HepG2 (cell line): ENCODE measurements around the gene METTL13. TPM values are rescaled to one million over a fixed set of nuclear protein-coding genes. Genes with fewer than 3 reads are reported as not detected.
A peak's percentile ranks its signal among the peaks of the same experiment; 100 is the strongest.

Experiments used
- ATAC-seq: fragments of 200-7000 bp; cut with Tn5 transposase; 3 replicates; pipeline ENCODE4 v1.9.1; 2020; ENCODE audit warnings: mild to moderate bottlenecking, moderate library complexity
- BruUV-seq: library from RNA; stranded (reverse); fragments of 400-500 nt; replicated peaks from 2 replicates; lab custom pipeline; 2021; lab: Mats Ljungman, UMichigan
- CTCF ChIA-PET: fragments of 300-600 bp; formaldehyde crosslinking; extraction: SDS; loops from one replicate; lab custom pipeline; 2021; ENCODE audit warnings: low total read pairs, inconsistent platforms, low intra/inter-chr PET ratio; lab: Yijun Ruan, JAX
- POLR2A ChIA-PET: fragments of 350-600 bp; sonication (Branson Sonifier 250); formaldehyde crosslinking; loops from one replicate; lab custom pipeline; 2020; ENCODE audit warnings: antibody characterized with exemption, inconsistent platforms; lab: Yijun Ruan, JAX
- DNase-seq: peaks from one replicate; pipeline ENCODE4 v3.0.0-alpha.2; 2015; ENCODE audit warnings: low spot score
- FAIRE-seq: peaks from 3 replicates; lab custom pipeline; 2011; peaks lifted over from hg19 to GRCh38; lab: Jason Lieb, UNC
- H2AFZ ChIP-seq: one replicate; pipeline ENCODE4 v1.6.1; 2011; ENCODE audit warnings: low read length, inconsistent platforms
- H3K27ac ChIP-seq: fragments of 300-600 bp; 3 replicates; pipeline ENCODE4 v1.8.0; 2011; ENCODE audit warnings: mixed run types, mild to moderate bottlenecking, mixed read lengths, low read length, inconsistent platforms; ENCODE audit not compliant: insufficient read depth; ENCODE audit errors: extremely low read length
- H3K27me3 ChIP-seq, 2 experiments: fragments of 200-600 bp in 1 of 2; 2 replicates in 1 of 2; 3 replicates in 1 of 2; pipeline versions ENCODE4 v1.6.0 to v1.8.0; 2011; ENCODE audit warnings: low read length in 2 of 2, mild to moderate bottlenecking in 2 of 2, moderate library complexity in 2 of 2, inconsistent platforms in 1 of 2; ENCODE audit not compliant: insufficient read depth in 2 of 2, control insufficient read depth in 1 of 2
- H3K36me3 ChIP-seq, 2 experiments: fragments of 200-600 bp in 1 of 2; replicated peaks in 1 of 2; 2 replicates in 1 of 2; 3 replicates in 1 of 2; pipeline versions ENCODE4 v1.5.1 to v1.8.0; 2011; ENCODE audit warnings: low read length in 2 of 2, inconsistent platforms in 1 of 2; ENCODE audit not compliant: insufficient read depth in 2 of 2, control insufficient read depth in 1 of 2
- H3K4me1 ChIP-seq: 2 replicates; pipeline ENCODE4 v1.5.1; 2012; ENCODE audit warnings: low read length, inconsistent platforms; ENCODE audit not compliant: insufficient read depth
- H3K4me2 ChIP-seq: 2 replicates; pipeline ENCODE4 v1.6.0; 2011; ENCODE audit warnings: low read depth, low read length, inconsistent platforms
- H3K4me3 ChIP-seq, 3 experiments: fragments of 200-600 bp in 1 of 3; sonication (generic), shearing (Covaris generic) in 1 of 3; replicated peaks in 1 of 3; 2 replicates each; pipeline ENCODE4 v1.5.1; 2011 to 2016; ENCODE audit warnings: low read length in 3 of 3, inconsistent platforms in 2 of 3, low read depth in 2 of 3, mild to moderate bottlenecking in 2 of 3, control low read depth in 1 of 3, mixed read lengths in 1 of 3; ENCODE audit not compliant: insufficient read depth in 1 of 3
- H3K79me2 ChIP-seq: one replicate; pipeline ENCODE4 v1.6.1; 2011; ENCODE audit warnings: low read length, inconsistent platforms; ENCODE audit not compliant: insufficient read depth
- H3K9ac ChIP-seq: 2 replicates; pipeline ENCODE4 v1.6.0; 2011; ENCODE audit warnings: mild to moderate bottlenecking, low read depth, low read length, inconsistent platforms; ENCODE audit not compliant: insufficient read depth
- H3K9me3 ChIP-seq: 2 replicates; pipeline ENCODE4 v1.5.1; 2012; ENCODE audit warnings: mild to moderate bottlenecking, low read length
- H4K20me1 ChIP-seq: 2 replicates; pipeline ENCODE4 v1.6.0; 2011; ENCODE audit warnings: inconsistent platforms, mild to moderate bottlenecking, low read length, moderate library complexity; ENCODE audit not compliant: insufficient read depth
- HMG20A ChIP-seq: IDR thresholded peaks from 2 replicates; pipeline ENCODE4 v1.6.1; 2016; ENCODE audit warnings: borderline replicate concordance
- NFATC3 ChIP-seq: sonication (generic); formaldehyde crosslinking; IDR thresholded peaks from 2 replicates; pipeline ENCODE4 v1.5.1; 2020; ENCODE audit warnings: mild to moderate bottlenecking, missing genetic modification reagents
- RAD51 ChIP-seq: fragments of 450-650 bp; IDR thresholded peaks from 2 replicates; pipeline ENCODE4 v1.6.1; 2016; ENCODE audit warnings: borderline replicate concordance
- SNAI1 ChIP-seq: sonication (generic); formaldehyde crosslinking; IDR thresholded peaks from 2 replicates; pipeline ENCODE4 v1.5.0; 2020; ENCODE audit warnings: mild to moderate bottlenecking, missing genetic modification reagents, borderline replicate concordance
- SP5 ChIP-seq: IDR thresholded peaks from 2 replicates; pipeline ENCODE4 v1.6.1; 2016; ENCODE audit warnings: low read depth, borderline replicate concordance
- TCF12 ChIP-seq, 2 experiments: fragments of 450-650 bp in 1 of 2; sonication (generic) in 1 of 2; formaldehyde crosslinking in 1 of 2; IDR thresholded peaks; 2 replicates each; pipeline versions ENCODE4 v1.6.1 to v1.8.0; 2017 to 2022; ENCODE audit warnings: antibody characterized with exemption in 1 of 2, mild to moderate bottlenecking in 1 of 2, missing genetic modification reagents in 1 of 2, moderate library complexity in 1 of 2
- ZBTB3 ChIP-seq: sonication (generic); formaldehyde crosslinking; IDR thresholded peaks from 2 replicates; pipeline ENCODE4 v1.4.0; 2020; ENCODE audit warnings: low read depth, mild to moderate bottlenecking, moderate library complexity, missing genetic modification reagents, borderline replicate concordance
- ZNF205 ChIP-seq: IDR thresholded peaks from 2 replicates; pipeline ENCODE4 v1.6.1; 2018; ENCODE audit warnings: missing biosample characterization, missing genetic modification reagents
- WGBS: methylation state at CpG from one replicate; pipeline ENCODE4 v1.1.6; 2017; ENCODE audit warnings: low lambda C conversion rate; 5-methylcytosine and 5-hydroxymethylcytosine counted together
- in situ Hi-C: cut with HindIII; loops from 2 replicates; pipeline ENCODE4 v1.10.0; 2017; ENCODE audit warnings: low pct_unique_long_range_greater_than_20kb; ENCODE audit not compliant: extremely low pct_ligation_motif_present
- intact Hi-C: fragments of 100-400 bp; cut with micrococcal nuclease; formaldehyde crosslinking; loops from one replicate; pipeline ENCODE4 v1.10.0; 2022; ENCODE audit not compliant: unreplicated experiment
- polyA plus RNA-seq, 8 experiments: library from polyadenylated mRNA; depleted of rRNA in 3 of 8; stranded (reverse) in 7 of 8; unstranded in 1 of 8; fragments of >200 nt; fragmentation: Illumina TruSeq in 4 of 8; extraction: Trizol in 4 of 8; gene quantifications; 2 replicates each; pipeline versions ENCODE4 v1.2.1 to v1.2.3, GENCODE V29; 2011 to 2016; ENCODE audit warnings: low read depth in 4 of 8, missing spikeins in 1 of 8, mixed read lengths in 1 of 8; ENCODE audit not compliant: insufficient read depth in 1 of 8
- total RNA-seq, 5 experiments: library from RNA; depleted of rRNA; stranded (reverse); fragments of >200 nt; fragmentation: Illumina TruSeq; extraction: Trizol; gene quantifications; 2 replicates each; pipeline ENCODE4 v1.2.3, GENCODE V29; 2016; ENCODE audit warnings: low read depth in 1 of 5
- TF ChIP-seq, protein P1 (sequence below): IDR thresholded peaks from 2 replicates; pipeline ENCODE4 v1.6.1; 2016; ENCODE audit warnings: low read depth, borderline replicate concordance
- TF ChIP-seq, protein P2 (sequence below): IDR thresholded peaks from 2 replicates; pipeline ENCODE4 v1.6.1; 2016; ENCODE audit warnings: mild to moderate bottlenecking
- TF ChIP-seq, protein P3 (sequence below): conservative IDR thresholded peaks from 2 replicates; pipeline ENCODE4 v1.6.1; 2018; ENCODE audit warnings: missing genetic modification reagents
- TF ChIP-seq, protein P4 (sequence below): sonication (generic); formaldehyde crosslinking; IDR thresholded peaks from 2 replicates; pipeline ENCODE4 v1.4.0; 2020; ENCODE audit warnings: mild to moderate bottlenecking, missing genetic modification reagents

The METTL13 gene
- total and polyA plus RNA-seq, 2 of the 13 experiments (the other 11 are each of a cell fraction or from before 2014, with no cell fraction given) = 18.6 to 22.8 TPM

DNA sequence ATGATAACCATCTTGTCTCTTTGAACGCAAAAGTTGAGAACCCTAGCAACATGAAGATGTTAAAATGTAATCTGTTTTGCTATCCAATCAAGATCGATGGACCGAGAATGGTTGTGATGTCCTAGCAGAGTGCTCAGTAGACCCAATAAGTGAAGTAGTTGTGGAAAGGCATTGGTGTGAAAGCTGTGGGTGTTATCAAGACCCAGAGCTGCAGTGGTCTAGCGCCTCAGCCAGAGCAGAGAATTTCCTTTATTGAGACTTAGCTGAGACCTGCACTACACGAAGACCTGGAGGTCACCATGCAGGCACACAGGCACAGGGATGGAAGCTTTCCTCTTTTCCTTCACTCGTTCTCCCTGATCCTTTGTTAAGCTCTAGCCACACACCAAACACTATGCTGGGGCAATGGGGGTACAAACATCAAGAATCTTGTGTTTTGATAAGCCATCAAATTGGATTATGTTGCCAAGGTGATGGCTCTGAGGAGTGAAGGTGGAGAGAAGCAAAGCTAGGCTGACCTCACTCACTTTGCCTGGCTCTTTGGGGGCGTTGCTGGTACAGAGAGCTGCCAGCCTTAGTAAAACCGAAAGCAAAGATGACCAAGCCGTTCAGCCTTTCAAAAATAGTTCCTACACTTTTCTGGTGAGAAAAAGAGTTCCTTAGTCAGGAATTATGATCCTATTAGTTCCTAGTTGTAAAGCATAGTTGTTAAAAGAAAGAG lies 24.1 kb downstream of the METTL13 start:
- Histone ChIP-seq H3K4me2 (peak overlapping the region; percentile 51), H3K27me3 (no peaks in the 10 kb centered on the region), H3K4me3 (peak overlapping the region in 1 of 3 experiments; percentile 43; a peak in 2 of 6 replicates), H3K79me2 (no peaks in the 10 kb centered on the region), H3K9me3 (no peaks in the 10 kb centered on the region), H3K27ac (no peak overlapping the region), H3K9ac (no peak overlapping the region), H3K36me3 (no peaks in the 10 kb centered on the region), H4K20me1 (no peaks in the 10 kb centered on the region), H3K4me1 (no peaks in the 10 kb centered on the region), H2AFZ (no peak overlapping the region)
- intact Hi-C loops (no loop called here), in situ Hi-C loops (no loop called here)
- no TSS peak for BruUV-seq
- FAIRE-seq (no peak), DNase-seq (no peak), ATAC-seq (peak; percentile 59; the same call in 2 of the 3 replicates)
- WGBS = 24% methylated on average over 9 of the region's 9 CpGs
- ChIA-PET POLR2A (no interaction called here), CTCF (no interaction called here)
- TF ChIP-seq SP5 (no peak), NFATC3 (CRISPR knock-in tag) (no peak), RAD51 (no peak), SNAI1 (CRISPR knock-in tag) (no peak), HMG20A (CRISPR knock-in tag) (no peak), ZNF205 (CRISPR knock-in tag) (no peak), ZBTB3 (CRISPR knock-in tag) (no peak), TCF12 (IDR thresholded peaks at IDR 0.05) (no peak), TCF12 (CRISPR knock-in tag; IDR thresholded peaks at IDR 0.05) (no peak)
- TF ChIP-seq, protein P1, sequence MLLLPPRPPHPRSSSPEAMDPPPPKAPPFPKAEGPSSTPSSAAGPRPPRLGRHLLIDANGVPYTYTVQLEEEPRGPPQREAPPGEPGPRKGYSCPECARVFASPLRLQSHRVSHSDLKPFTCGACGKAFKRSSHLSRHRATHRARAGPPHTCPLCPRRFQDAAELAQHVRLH (CRISPR knock-in tag) = no peak
- TF ChIP-seq, protein P2, sequence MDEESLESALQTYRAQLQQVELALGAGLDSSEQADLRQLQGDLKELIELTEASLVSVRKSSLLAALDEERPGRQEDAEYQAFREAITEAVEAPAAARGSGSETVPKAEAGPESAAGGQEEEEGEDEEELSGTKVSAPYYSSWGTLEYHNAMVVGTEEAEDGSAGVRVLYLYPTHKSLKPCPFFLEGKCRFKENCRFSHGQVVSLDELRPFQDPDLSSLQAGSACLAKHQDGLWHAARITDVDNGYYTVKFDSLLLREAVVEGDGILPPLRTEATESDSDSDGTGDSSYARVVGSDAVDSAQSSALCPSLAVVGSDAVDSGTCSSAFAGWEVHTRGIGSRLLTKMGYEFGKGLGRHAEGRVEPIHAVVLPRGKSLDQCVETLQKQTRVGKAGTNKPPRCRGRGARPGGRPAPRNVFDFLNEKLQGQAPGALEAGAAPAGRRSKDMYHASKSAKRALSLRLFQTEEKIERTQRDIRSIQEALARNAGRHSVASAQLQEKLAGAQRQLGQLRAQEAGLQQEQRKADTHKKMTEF (CRISPR knock-in tag) = no peak
- TF ChIP-seq, protein P3, sequence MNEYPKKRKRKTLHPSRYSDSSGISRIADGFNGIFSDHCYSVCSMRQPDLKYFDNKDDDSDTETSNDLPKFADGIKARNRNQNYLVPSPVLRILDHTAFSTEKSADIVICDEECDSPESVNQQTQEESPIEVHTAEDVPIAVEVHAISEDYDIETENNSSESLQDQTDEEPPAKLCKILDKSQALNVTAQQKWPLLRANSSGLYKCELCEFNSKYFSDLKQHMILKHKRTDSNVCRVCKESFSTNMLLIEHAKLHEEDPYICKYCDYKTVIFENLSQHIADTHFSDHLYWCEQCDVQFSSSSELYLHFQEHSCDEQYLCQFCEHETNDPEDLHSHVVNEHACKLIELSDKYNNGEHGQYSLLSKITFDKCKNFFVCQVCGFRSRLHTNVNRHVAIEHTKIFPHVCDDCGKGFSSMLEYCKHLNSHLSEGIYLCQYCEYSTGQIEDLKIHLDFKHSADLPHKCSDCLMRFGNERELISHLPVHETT (CRISPR knock-in tag) = no peak
- TF ChIP-seq, protein P4, sequence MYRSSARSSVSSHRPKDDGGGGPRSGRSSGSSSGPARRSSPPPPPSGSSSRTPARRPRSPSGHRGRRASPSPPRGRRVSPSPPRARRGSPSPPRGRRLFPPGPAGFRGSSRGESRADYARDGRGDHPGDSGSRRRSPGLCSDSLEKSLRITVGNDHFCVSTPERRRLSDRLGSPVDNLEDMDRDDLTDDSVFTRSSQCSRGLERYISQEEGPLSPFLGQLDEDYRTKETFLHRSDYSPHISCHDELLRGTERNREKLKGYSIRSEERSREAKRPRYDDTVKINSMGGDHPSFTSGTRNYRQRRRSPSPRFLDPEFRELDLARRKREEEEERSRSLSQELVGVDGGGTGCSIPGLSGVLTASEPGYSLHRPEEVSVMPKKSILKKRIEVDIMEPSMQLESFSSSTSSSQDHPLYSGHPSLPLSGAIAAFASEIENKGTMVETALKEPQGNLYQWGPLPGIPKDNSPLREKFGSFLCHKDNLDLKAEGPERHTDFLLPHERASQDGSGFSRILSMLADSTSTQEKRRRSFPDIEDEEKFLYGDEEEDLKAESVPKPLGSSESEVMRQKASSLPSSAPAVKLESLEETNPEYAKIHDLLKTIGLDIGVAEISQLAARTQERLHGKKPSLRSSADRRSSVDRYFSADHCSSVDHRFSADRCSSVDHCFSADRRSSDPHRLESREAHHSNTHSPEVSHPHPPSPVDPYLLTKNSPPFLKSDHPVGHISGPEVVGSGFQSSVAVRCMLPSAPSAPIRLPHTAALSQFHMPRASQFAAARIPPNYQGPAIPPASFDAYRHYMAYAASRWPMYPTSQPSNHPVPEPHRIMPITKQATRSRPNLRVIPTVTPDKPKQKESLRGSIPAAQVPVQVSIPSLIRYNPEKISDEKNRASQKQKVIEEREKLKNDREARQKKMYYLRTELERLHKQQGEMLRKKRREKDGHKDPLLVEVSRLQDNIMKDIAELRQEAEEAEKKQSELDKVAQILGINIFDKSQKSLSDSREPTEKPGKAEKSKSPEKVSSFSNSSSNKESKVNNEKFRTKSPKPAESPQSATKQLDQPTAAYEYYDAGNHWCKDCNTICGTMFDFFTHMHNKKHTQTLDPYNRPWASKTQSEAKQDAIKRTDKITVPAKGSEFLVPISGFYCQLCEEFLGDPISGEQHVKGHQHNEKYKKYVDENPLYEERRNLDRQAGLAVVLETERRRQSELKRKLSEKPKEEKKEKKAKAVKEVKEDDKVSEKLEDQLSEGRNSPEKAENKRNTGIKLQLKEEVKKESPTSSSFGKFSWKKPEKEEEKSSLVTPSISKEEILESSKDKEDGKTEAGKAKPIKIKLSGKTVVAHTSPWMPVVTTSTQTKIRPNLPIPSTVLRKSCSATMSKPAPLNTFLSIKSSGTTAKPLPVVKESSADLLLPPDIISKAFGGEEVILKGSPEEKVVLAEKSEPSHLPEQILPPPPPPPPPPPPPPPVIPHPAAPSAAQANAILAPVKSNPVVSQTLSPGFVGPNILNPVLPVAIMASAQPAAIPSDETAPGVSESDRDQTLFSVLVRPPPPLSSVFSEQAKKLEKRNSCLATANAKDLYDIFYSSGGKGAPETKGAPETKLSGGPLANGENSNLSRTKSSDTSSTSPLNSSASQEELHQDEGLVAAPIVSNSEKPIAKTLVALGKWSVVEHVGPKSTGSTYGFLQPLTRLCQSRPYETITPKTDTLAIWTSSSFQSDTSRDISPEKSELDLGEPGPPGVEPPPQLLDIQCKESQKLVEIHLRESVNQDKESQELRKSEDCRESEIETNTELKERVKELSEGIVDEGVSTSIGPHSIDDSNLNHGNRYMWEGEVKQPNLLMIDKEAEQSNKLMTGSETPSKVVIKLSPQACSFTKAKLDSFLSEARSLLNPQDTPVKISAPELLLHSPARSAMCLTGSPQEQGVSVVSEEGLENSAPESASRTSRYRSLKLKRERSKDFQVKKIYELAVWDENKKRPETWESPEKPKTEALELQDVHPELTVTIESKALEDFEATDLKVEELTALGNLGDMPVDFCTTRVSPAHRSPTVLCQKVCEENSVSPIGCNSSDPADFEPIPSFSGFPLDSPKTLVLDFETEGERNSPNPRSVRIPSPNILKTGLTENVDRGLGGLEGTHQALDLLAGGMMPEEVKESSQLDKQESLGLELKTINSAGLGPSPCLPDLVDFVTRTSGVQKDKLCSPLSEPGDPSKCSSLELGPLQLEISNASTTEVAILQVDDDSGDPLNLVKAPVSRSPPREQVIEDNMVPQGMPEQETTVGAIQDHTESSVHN (CRISPR knock-in tag) = no peak
